Neural progenitor cell (in vitro differentiated cells): ENCODE measurements around the gene PCGF3. TPM values are rescaled to one million over a fixed set of nuclear protein-coding genes. Genes with fewer than 3 reads are reported as not detected.
A peak's percentile ranks its signal among the peaks of the same experiment; 100 is the strongest.

Experiments
- DNase-seq: peaks from one replicate; pipeline ENCODE4 v3.0.0-alpha.2; 2016; ENCODE audit warnings: low spot score
- H2AFZ ChIP-seq: fragments of 200-600 bp; sonication (generic); replicated peaks from 2 replicates; pipeline ENCODE4 v1.6.1; 2016; ENCODE audit warnings: antibody characterized with exemption
- H3F3A ChIP-seq: fragments of 200-600 bp; sonication (generic); 2 replicates; pipeline ENCODE4 v1.6.1; 2016; ENCODE audit warnings: antibody characterized with exemption, low read depth
- H3K27ac ChIP-seq: fragments of 200-600 bp; sonication (generic); 2 replicates; pipeline ENCODE4 v1.5.1; 2016; ENCODE audit warnings: mild to moderate bottlenecking
- H3K27me3 ChIP-seq: fragments of 200-600 bp; sonication (generic); 2 replicates; pipeline ENCODE4 v1.6.1; 2016; ENCODE audit warnings: mild to moderate bottlenecking, moderate library complexity
- H3K36me3 ChIP-seq: fragments of 200-600 bp; sonication (generic); 2 replicates; pipeline ENCODE4 v1.5.1; 2016
- H3K4me1 ChIP-seq: fragments of 200-600 bp; sonication (generic); 2 replicates; pipeline ENCODE4 v1.6.1; 2016; ENCODE audit warnings: mixed run types
- H3K4me2 ChIP-seq: fragments of 200-600 bp; sonication (generic); 2 replicates; pipeline ENCODE4 v1.6.1; 2016
- H3K4me3 ChIP-seq: fragments of 200-600 bp; sonication (generic); 2 replicates; pipeline ENCODE4 v1.5.1; 2016
- H3K79me2 ChIP-seq: fragments of 200-600 bp; sonication (generic); 2 replicates; pipeline ENCODE4 v1.6.1; 2016; ENCODE audit warnings: low read depth
- H3K9ac ChIP-seq: fragments of 200-600 bp; sonication (generic); 2 replicates; pipeline ENCODE4 v1.6.1; 2016
- H3K9me3 ChIP-seq: fragments of 200-600 bp; sonication (generic); 2 replicates; pipeline ENCODE4 v1.5.1; 2016; ENCODE audit warnings: low read depth
- H4K20me1 ChIP-seq: fragments of 200-600 bp; sonication (generic); 2 replicates; pipeline ENCODE4 v1.6.1; 2016; ENCODE audit warnings: low read depth
- H3K27ac Mint-ChIP-seq: 3 replicates; pipeline ENCODE4 v1.8.0; 2021; ENCODE audit warnings: mixed read lengths
- H3K27me3 Mint-ChIP-seq: 2 replicates; pipeline ENCODE4 v1.8.0; 2022; ENCODE audit warnings: low read depth, mild to moderate bottlenecking, inconsistent platforms, moderate library complexity, mixed read lengths; ENCODE audit not compliant: insufficient read depth
- H3K36me3 Mint-ChIP-seq: 3 replicates; pipeline ENCODE4 v1.8.0; 2021; ENCODE audit warnings: mixed read lengths
- H3K4me1 Mint-ChIP-seq: 3 replicates; pipeline ENCODE4 v1.8.0; 2021; ENCODE audit warnings: mixed read lengths
- H3K4me3 Mint-ChIP-seq: 3 replicates; pipeline ENCODE4 v1.8.0; 2021; ENCODE audit warnings: mild to moderate bottlenecking, moderate library complexity, mixed read lengths
- H3K9me3 Mint-ChIP-seq: 3 replicates; pipeline ENCODE4 v1.8.0; 2020; ENCODE audit warnings: mixed read lengths
- CTCF ChIP-seq: fragments of 200-600 bp; sonication (generic); IDR thresholded peaks from 2 replicates; pipeline ENCODE4 v1.5.1; 2017; ENCODE audit warnings: antibody characterized with exemption, mild to moderate bottlenecking
- EZH2 ChIP-seq: fragments of 200-600 bp; sonication (generic); IDR thresholded peaks from 2 replicates; pipeline ENCODE4 v1.6.1; 2017; ENCODE audit warnings: antibody characterized with exemption, mild to moderate bottlenecking, moderate library complexity
- EZH2phosphoT487 ChIP-seq: fragments of 200-600 bp; sonication (generic); IDR thresholded peaks from 2 replicates; pipeline ENCODE4 v1.6.1; 2017; ENCODE audit warnings: antibody characterized with exemption
- total RNA-seq: library from RNA; depleted of rRNA; stranded (reverse); fragments of >200 nt; gene quantifications from 2 replicates; pipeline ENCODE4 v1.2.3, GENCODE V29; 2015; ENCODE audit warnings: low replicate concordance

Gene PCGF3
- total RNA-seq, 1 donor from 2014 or later, result 44.7 TPM

- H3K27ac ChIP-seq, result no peak overlapping the region
- no peak overlapping the region for H3K4me3 Mint-ChIP-seq
- H3K4me2 ChIP-seq, result no peak overlapping the region
- H3K9me3 ChIP-seq, result no peaks in the 10 kb centered on the region
- H3K27ac Mint-ChIP-seq, result no peak overlapping the region
- no peaks in the 10 kb centered on the region for H3K27me3 ChIP-seq
- no peaks in the 10 kb centered on the region for H3K36me3 Mint-ChIP-seq
- no peaks in the 10 kb centered on the region for H4K20me1 ChIP-seq
- H3K4me1 Mint-ChIP-seq, result peaks cover 7% of the 10 kb centered on the region
- no peaks in the 10 kb centered on the region for H3K9me3 Mint-ChIP-seq
- H3K79me2 ChIP-seq, result no peaks in the 10 kb centered on the region
- H3K4me1 ChIP-seq, result peaks cover 5% of the 10 kb centered on the region
- no peak for DNase-seq
- no peak overlapping the region for H3K9ac ChIP-seq
- no peak overlapping the region for H2AFZ ChIP-seq
- no peaks in the 10 kb centered on the region for H3K36me3 ChIP-seq
- TF ChIP-seq EZH2phosphoT487, result no peak
- no peak for TF ChIP-seq EZH2
- no peak for TF ChIP-seq CTCF
- H3K27me3 Mint-ChIP-seq, result peaks cover 18% of the 10 kb centered on the region
- peaks cover 5% of the 10 kb centered on the region for H3F3A ChIP-seq
- no peak overlapping the region for H3K4me3 ChIP-seq
These were observed 45.2 kb upstream of the PCGF3 start for GRCh38 chr4:660401-660800.

- TF ChIP-seq CTCF (no peak), EZH2phosphoT487 (no peak), EZH2 (no peak)
- Mint-ChIP-seq H3K36me3 (no peaks in the 10 kb centered on the region), H3K27ac (no peak overlapping the region), H3K4me3 (no peak overlapping the region), H3K4me1 (no peaks in the 10 kb centered on the region), H3K27me3 (peaks cover 18% of the 10 kb centered on the region), H3K9me3 (no peaks in the 10 kb centered on the region)
- peaks cover 5% of the 10 kb centered on the region for H3K4me1 ChIP-seq
- no peak for DNase-seq
- no peak overlapping the region for H2AFZ ChIP-seq
- no peaks in the 10 kb centered on the region for H3K36me3 ChIP-seq
- H3K9ac ChIP-seq, result no peak overlapping the region
- no peaks in the 10 kb centered on the region for H4K20me1 ChIP-seq
- no peaks in the 10 kb centered on the region for H3K9me3 ChIP-seq
- H3K27me3 ChIP-seq, result no peaks in the 10 kb centered on the region
- H3K79me2 ChIP-seq, result no peaks in the 10 kb centered on the region
- no peak overlapping the region for H3K4me3 ChIP-seq
- no peak overlapping the region for H3K27ac ChIP-seq
- H3F3A ChIP-seq, result peaks cover 5% of the 10 kb centered on the region
- H3K4me2 ChIP-seq, result no peak overlapping the region
These were observed 44.4 kb upstream of the PCGF3 start for GRCh38 chr4:661231-661630.

GRCh38 chr4:661881-662761 is 43.5 kb upstream of the PCGF3 start:
- Histone ChIP-seq H3K79me2 (no peaks in the 10 kb centered on the region), H3K27ac (no peak overlapping the region), H2AFZ (no peak overlapping the region), H3K9me3 (no peaks in the 10 kb centered on the region), H4K20me1 (no peaks in the 10 kb centered on the region), H3K36me3 (no peaks in the 10 kb centered on the region), H3K4me3 (no peak overlapping the region), H3K9ac (no peak overlapping the region), H3K27me3 (no peaks in the 10 kb centered on the region), H3K4me1 (peaks cover 5% of the 10 kb centered on the region), H3F3A (peaks cover 5% of the 10 kb centered on the region), H3K4me2 (no peak overlapping the region)
- DNase-seq, result no peak
- TF ChIP-seq EZH2phosphoT487 (no peak), EZH2 (no peak), CTCF (no peak)
- Mint-ChIP-seq H3K4me3 (peak overlapping the region; percentile 33), H3K4me1 (no peaks in the 10 kb centered on the region), H3K27me3 (peaks cover 13% of the 10 kb centered on the region), H3K27ac (no peak overlapping the region), H3K9me3 (no peaks in the 10 kb centered on the region), H3K36me3 (no peaks in the 10 kb centered on the region)
